Hypothalamus (tissue), 51 donors: ENCODE results near the gene NRROS.
"Not testable (repeated sequence)": the region's sequence is repeated elsewhere in the genome, so short reads cannot be mapped to it uniquely, and the experiment has no call there.

Experiments used
- DNase-seq, 51 donors: peaks; one replicate each; lab custom pipeline; 2025; lab: John Stamatoyannopoulos, UW

NRROS gene

GRCh38 chr3:196639483-196640296 lies at the start of gene NRROS:
NRROS (plus strand) TSS chr3:196639694; CDS start chr3:196654540, 14,846 bp downstream.
- peak in 32 of 51 donors; percentile 8 to 60 (median 38) for DNase-seq

- no peak for DNase-seq
Measured at GRCh38 chr3:196590279-196590678, 49.2 kb upstream of the NRROS start.

GRCh38 chr3:196596355-196596754 lies 43.1 kb upstream of the NRROS start:
- no peak for DNase-seq

- DNase-seq: not testable (repeated sequence)
Measured at GRCh38 chr3:196597971-196598733, 41.3 kb upstream of the NRROS start.

GRCh38 chr3:196599734-196600128 lies 39.8 kb upstream of the NRROS start:
- DNase-seq: no peak

- DNase-seq: no peak
Measured at GRCh38 chr3:196600359-196600758, 39.1 kb upstream of the NRROS start.

- DNase-seq: no peak
Measured at GRCh38 chr3:196602673-196603072, 36.8 kb upstream of the NRROS start.

GRCh38 chr3:196603683-196604082 lies 35.8 kb upstream of the NRROS start:
- DNase-seq: no peak

GRCh38 chr3:196604548-196604947 lies 34.9 kb upstream of the NRROS start:
- no peak for DNase-seq

- DNase-seq: no peak
Measured at GRCh38 chr3:196608693-196609092, 30.8 kb upstream of the NRROS start.

- peak; percentile 18 to 89 (median 68) for DNase-seq
Measured at GRCh38 chr3:196609343-196609775, 30.1 kb upstream of the NRROS start.

GRCh38 chr3:196609805-196610515 lies 29.5 kb upstream of the NRROS start:
- DNase-seq: no peak

- DNase-seq: no peak
Measured at GRCh38 chr3:196611761-196612483, 27.6 kb upstream of the NRROS start.

GRCh38 chr3:196615234-196615633 lies 24.3 kb upstream of the NRROS start:
- not testable (repeated sequence) for DNase-seq

- no peak for DNase-seq
Measured at GRCh38 chr3:196617256-196617655, 22.2 kb upstream of the NRROS start.

GRCh38 chr3:196619223-196619622 lies 20.3 kb upstream of the NRROS start:
- no peak for DNase-seq

GRCh38 chr3:196619627-196620026 lies 19.9 kb upstream of the NRROS start:
- DNase-seq: not testable (repeated sequence)

GRCh38 chr3:196620161-196620604 lies 19.3 kb upstream of the NRROS start:
- peak in 1 of 51 donors; percentile 24 for DNase-seq

- no peak for DNase-seq
Measured at GRCh38 chr3:196620684-196621083, 18.8 kb upstream of the NRROS start.

- no peak for DNase-seq
Measured at GRCh38 chr3:196621611-196622010, 17.9 kb upstream of the NRROS start.
